ENCODE results near the gene DMRT1. TPM values are rescaled to one million over a fixed set of nuclear protein-coding genes. Genes with fewer than 3 reads are reported as not detected.

Gene DMRT1
- not detected for polyA plus RNA-seq (2013, experiment 1 of 2; ENCODE audit: insufficient read length)
- not detected for polyA plus RNA-seq (2013, experiment 2 of 2; ENCODE audit: insufficient read length)

DNA sequence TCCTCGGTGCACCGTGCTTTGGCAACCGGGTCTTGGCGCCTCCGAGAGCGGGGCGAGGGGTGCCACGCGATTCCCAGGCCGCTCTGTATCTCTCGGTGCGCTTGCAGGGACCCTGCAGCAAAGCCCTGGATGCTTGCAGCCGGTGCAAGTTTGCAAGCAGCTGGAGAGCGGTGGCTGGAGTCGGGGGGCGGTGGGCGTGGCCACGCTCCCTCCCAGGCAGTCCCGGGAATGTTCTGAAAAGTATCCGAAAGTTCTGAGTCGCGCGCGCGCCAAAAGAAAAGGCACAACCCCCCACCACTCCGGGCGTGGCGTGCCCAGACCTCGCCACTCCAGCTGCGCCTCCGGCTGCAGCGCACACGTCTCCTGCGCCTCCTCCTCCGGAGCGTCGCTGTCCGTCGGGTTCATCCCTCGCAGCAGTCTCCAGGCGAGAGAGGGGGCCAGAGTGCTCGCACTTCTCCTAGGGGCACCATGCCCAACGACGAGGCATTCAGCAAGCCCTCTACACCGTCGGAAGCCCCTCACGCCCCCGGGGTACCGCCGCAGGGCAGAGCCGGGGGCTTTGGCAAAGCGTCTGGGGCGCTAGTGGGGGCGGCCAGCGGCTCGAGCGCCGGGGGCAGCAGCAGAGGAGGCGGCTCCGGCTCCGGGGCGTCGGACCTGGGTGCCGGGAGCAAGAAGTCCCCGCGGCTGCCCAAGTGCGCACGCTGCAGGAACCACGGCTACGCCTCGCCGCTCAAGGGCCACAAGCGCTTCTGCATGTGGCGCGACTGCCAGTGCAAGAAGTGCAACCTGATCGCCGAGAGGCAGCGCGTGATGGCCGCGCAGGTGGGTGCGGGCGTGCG, at the start of gene DMRT1:
Gene DMRT1, plus strand, starts transcription at position 327 of the 839 bp plus-strand sequence. Its CDS starts 142 bp downstream, at position 469.
- no peak for DNase-seq

DNA sequence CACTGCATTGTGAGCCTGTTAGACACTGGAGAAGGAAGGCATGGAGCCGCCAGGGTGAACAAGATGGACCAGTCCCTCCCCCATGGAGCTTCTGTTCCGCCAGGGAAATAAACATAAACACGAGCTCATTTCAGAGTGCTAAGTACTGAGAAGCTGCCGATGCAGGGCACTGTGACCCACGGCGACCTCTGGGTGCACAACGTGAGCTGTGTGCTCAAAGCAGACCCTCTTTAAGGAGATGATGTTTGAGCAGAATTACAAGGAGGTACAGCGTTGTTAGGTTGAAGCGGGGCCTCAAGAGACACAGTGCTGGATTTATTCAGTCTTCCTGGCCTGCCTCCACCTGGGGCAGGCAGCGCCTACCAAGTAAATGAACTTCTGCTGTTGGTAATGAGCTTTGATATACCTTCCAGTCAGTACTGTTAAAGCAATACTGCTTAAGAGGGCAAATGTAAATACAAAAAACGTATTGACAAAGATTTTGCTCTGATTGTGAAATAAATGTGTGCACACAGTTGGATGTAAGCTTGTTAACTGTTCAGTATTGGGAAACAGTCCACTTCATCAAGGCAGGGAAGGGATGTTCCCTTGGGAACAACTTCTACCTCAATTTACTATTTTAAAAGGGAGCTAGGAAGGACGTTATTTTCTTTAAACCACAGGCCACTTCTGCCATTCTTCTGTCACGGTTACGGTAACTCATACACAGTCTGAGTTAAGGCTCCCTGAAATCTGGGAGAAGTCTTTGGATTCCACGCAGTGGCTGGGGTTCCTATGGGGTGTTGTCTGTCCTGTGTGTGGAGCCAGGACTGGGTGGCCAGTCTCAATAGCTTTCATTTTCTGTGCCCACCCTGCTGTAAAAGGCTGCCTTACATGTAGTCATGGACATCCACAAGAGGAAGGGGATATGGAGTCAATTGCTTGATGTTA, 48.9 kb upstream of the DMRT1 start:
- no peak for DNase-seq

DNA sequence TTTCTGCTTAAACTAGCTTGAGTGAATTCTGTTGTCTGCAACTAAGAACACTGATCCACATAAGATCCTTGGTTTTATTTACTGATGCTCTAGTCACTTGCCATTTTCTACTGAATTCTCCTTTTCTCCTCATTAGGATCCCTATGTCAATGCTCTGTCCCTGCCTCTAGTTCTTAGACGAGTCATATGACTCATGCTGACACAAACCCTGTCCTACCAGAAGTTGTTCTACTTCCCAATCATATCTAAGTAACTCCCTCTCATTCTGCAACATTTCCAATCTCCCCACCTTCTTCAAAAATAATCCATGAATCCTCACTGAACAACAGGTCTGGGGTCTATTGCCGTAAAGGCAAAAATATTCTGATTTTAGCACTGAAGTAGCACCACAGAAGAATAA, 47.1 kb upstream of the DMRT1 start:
- no peak for DNase-seq

DNA sequence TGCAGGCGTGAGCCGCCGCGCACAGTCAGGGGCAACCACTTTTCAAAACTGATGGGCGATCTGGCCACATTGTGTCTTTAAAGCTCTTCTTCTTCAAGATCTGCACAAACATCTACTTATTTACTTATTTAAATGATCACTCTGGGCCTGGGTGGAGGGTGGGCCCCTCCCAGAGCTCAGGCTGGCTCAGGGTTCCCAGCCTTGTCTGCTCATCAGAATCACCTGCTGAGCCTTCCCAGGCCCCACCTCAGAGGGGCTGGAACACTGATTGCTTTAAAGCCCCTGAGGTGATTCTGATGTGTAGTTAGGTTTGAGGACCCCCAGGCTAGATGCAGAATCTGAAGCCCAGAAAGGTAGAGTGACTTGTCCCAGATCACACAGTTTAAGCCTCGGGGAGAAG, 45.6 kb upstream of the DMRT1 start:
- no peak for DNase-seq

DNA sequence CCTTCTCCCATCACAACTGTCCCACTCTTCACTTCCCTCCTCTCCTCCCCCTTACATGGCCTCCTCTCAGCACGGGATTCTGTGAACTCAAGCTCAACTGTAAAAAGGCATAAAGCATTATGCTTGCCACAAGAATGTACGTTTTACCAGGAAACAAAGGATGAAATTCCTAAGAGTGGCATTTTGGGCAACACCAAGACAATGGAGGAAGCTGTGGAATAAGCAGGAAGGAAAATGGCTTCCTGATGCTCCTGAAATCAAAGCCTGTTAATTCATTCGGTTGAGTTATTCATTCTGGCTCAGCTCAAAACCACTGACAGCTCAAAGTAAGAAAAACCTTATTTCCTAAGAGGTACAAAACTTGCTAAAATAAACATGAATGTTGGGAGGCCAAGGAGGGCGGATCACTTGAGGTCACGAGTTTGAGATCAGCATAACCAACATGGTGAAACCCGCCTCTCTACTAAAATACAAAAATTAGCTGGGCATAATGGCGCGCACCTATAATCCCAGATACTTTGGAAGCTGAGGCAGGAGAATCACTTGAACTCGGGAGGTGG, 40.8 kb upstream of the DMRT1 start:
- DNase-seq = no peak

DNA sequence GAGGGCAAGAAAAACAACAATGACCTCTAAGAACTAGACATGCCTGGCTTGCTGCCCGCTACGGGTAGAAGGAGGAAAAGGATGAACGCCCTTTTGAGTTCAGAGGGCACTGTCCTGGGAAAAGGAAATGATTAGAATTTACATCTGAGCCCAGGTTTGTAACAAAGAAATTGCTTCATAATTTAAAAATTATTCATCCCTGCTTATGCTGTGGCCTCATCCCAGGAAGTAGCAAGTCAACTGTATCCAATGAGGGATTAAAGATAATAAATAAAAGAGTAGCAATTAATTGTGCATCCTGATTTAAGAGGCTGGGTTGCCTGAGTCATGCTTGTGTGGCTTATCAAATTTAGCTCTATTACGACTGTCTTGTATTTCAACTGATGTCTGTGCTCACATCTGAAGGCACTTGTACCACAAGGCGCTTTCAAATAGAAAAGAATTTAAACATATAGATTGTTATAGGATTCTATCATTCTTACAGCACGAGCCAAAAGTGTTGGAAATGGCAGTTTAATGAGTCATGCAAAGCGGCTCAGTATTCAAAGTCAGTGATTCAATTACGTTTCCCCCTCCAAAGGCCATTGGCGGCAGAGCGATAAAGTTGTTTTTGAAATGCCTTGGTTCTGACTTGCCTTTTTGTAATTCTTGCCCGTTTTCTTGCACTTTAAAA, 40.0 kb upstream of the DMRT1 start:
- DNase-seq = peak; percentile 74

DNA sequence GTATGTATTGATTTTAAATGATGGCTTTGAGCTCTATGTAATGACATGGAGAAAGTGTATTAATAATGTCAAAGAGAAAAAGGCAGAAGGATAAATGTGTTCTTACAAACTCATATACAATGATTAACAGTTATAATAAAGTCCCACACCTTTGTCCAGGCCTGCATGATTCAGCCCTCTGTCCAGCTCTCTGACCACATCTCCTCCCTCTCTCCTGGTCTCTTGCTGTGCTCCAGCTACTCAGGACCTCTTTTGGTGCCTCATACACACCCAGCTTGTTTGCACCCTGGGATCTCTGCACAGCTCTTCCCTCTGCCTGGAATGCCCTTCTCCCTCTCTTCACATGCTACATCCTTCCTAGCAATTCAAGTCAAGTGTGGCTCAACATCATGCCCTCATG, 37.5 kb upstream of the DMRT1 start:
- no peak for DNase-seq

DNA sequence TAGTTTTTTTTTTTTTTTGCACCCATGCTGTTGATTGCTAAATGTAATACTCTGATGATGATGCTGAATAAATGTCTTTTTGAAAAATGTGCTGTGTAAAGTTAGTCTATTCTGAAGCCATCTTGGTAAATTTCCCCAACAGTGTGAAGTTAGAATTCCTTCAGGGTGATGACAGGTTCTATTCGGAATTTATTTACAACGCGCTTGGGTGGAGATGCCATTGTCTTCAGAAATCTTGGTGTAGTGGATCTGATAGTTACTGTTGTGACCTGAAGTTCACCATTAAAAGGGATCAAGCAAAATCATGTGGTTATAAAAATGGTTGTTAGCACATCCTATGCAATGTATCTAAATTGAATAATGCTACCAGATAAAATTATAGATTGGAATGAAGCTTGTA, 36.3 kb upstream of the DMRT1 start:
- no peak for DNase-seq

DNA sequence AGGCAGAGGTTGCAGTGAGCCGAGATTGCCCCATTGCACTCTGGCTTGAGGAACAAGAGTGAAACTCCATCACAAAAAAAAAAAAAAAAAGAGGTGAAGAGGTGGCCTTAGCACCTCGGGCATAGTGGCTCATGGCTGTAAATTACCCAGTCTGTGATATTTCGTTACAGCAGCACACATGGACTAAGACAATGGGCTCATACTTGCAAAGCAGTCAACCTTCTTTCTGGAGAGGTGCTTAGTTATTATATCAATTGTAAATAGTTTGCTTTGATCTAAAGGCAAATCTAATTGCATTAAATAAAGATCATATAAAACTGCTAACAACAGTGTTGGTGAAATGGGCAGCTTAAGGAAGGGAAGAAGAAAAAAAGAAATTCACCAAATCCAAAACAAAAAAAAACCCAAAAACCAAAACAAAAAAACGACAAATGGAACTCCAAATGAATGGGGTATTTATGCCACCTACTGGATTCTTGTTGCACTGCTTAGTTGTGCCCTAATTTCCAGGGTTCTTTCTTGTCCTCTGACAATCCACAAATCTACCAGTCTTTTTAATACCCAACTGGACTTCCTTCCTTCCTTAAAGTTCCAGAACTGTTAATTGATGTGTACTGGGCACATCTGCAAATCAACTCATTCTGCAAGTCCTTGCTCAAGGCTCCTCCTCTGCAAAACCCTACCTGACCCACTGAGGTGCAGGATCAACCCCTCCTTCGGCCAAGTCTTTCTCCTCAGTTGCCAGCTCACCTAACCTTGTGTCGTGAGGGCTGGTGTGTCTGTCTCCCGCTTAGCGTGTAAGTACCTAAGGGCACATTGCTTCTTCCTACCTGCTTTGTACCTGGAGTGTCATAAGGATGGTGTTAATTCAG, 35.0 kb upstream of the DMRT1 start:
- peak; percentile 35 for DNase-seq

DNA sequence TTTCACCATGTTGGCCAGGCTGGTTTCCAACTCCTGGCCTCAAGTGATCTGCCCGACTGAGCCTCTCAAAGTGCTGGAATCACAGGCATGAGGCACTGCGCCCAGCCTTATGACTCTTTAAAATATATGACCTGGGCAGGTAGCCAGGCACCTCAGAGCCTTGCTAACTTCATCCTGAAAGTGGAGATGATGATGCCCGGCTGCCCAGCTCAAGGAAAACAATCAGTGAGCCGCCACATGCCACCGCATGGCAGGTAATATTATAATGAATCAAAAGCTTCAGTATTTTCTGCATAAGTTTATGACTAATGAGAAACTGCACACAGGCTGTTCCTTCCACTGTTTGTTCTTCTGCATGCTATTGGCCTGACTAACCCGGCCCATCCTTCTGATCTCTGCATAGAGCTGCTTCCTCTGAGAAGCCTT, 30.4 kb upstream of the DMRT1 start:
- DNase-seq = no peak

DNA sequence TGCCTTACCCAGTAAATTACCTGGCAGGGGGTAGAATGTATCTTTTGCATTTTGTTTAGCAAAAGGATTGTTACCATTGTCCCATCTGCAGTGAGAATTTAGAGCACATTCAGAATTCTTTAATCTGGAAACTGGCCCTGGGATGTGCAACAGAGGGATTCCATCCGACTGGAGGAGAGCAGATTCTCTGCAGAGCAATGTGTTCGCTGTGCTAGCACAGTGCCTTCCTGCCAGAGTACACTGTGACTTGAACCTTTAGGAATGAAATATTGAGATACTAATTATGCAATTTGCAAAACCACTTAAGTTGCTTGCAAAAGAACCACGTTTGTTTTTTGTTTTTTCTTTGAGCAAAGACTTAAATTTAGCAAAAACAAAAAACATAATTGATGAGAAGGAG, 22.5 kb upstream of the DMRT1 start:
- DNase-seq = no peak

DNA sequence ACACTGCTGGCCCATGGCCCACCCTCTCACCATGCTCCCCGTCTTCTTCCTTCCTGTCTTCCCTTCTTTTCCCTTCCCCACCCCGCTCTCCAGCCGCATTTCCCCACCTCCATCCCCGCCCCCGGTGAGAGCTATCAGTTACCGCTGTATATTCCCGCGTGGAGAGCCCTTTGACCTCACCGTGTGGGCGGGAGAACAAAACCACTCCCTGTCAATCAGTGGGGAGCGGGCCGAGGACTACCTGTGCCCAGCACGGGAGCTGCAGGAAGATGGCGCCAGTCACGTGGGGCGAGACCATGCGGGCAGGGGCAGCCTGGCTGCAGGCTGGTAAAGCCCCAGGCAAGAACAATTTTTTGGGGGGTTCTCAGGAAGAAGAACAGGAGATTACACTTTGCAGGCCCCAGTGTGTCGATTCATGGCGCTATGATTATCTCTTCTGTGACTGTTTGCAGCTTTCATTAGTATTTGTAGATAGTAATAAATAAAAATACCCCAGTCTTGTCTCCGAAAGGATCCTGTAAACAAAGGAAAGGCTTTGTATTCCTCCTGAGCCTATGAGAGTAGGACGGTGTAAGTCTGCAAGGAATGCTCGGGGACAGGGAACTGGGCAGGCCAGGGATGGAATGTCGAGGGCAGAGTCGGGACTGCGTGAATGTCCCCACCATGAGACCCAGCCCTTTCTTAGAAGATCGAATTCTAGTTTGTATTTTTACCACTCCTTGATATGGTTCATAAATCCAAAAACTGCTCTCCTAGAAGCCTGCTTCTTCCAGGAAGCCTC, 14.8 kb upstream of the DMRT1 start:
- no peak for DNase-seq

DNA sequence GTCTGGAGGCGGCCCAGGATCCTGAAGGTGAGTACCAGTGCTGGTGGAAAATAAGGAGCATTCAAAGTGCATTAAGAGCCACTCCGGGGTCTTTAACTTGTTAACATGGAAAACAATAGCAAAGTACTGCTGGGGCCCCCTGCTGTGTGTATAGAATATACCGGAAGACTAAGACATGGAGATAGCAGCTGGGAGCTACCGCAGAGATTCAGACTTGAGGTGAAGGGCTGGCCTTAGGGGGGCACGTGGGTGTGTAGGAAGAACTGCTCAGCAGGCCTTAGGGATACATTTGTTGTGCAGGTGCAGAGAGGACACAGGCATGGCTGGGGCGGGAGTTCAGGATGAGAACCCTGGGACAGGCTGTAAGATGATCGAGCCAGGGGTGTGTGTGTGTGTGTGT, 1.2 kb upstream of the DMRT1 start:
- no peak for DNase-seq

DNA sequence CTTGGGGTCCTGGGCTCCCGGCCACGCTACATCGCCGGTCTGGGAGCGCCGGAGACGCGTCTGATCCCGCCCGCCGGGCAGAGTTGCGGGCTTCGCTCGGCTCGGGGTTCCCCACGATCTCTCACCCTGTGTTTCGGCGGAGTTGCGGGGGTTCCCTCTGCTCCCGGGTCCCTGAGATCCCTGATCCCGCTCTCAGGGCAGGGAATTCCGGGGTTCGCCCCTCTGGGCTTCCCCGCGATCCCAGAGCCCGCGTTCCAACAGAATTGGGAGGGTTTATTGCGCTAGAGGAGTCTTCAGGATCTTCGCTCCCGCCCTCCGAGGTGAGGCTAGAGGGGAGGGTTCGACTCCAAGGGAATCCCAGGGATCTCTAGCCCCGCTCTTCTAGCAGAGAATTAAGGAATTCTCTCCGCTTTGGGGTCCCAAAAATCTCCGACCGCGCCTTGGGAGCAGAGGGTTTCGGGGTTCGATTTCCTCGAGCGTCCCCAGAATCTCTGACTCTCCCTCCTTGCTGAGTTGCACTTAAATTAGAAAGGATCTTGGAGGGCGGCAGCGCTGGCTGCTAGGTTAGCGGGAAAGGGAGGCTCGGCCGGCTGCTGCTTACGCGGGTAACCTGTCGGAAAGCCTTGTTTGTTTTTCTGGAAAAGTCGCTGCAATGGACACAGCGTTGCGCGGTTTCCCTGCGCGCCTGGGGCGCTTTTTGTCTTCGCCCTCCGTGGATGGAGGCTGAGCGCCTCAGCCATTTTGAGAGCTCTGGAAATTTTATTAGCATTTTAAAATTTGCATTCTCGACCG, 1.3 kb downstream of the DMRT1 start:
- no peak for DNase-seq

DNA sequence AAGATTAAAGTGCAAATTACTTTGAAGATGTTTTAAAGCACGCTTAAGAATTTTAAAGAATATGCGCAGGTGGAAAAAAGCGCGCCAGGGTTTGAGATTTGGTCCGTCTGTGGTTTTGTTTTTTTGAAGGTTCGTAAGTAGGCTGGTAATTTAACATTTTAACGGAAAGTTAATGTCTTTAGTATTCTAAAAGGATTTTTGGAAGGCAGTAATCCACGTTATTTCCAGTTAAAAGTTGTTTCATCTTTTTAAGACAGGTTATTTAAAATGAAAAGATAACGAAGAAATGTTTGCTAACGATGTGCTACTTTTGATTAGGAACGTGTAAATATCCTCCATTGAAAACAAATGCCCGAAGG, 1.9 kb downstream of the DMRT1 start:
- no peak for DNase-seq

DNA sequence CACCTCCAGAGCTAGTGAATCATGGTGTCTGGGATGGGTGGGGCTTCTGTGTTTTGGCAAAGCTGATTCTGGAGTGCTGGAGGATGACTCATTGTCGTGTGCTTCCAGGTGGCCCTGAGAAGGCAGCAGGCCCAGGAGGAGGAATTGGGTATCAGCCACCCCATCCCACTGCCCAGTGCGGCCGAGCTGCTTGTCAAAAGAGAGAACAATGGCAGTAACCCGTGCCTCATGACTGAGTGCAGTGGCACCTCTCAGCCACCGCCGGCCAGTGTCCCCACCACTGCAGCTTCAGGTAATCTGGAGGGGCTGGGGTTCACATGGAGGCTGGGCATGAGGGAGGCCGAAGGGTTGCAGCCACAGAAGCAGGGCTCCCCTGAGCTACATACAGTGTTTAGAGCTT, 5.4 kb downstream of the DMRT1 start:
- DNase-seq = no peak

DNA sequence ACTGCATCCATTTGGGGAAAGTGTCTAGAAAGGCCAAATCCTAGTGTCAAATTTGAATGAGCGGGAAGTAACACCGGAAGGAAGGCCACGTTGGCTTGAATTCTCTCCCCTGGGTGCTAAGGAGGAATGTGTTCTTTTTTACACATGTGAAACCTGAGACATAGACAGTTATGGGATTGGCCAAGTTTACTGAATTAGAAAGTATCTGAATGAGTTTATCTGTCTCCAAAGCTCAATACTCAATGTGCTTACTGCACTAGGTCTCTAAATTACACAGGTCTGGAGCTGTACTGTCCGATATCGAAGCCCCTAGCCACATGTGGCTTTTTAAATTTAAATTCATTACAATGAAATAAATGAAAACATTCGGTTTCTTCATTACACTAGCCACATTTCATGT, 6.0 kb downstream of the DMRT1 start:
- DNase-seq = no peak

DNA sequence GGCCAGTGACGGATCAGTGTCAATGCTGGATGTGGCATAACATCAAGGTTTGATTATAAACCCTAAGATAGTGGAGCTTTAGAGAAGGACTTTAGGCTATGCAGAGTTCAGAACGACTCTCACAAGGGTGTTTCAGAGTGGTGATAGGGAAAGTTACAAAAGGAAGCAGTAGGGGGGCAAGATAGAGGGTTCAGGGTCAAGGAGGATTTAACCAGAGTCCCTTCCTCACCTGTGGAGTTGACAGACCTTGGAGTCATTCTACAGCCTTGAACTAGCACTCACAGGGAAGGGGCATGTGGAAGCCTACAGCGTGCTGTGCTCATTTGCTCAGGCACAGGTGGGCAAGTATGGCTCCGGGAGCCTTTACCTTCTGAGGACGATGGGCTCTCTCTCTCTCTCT, 7.9 kb downstream of the DMRT1 start:
- DNase-seq = no peak

DNA sequence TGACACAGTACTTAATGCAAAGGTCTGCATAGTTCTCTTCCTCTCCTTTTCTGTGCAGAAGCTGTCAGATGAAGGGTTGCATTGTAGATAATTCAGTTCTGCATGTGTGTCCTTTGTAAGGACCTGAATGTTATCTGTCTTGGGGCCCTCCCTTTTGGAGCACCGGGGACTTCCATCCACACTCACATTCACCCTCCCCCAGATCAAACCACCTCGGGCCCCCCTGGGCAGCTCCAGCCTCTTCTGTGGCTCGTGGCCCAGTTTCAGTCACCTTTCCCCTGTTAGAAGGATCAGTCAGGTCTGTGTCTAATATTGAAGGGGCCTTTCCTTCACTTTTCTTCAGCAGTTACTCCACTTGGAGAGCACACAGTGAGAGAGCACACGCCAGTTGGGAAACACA, 11.0 kb downstream of the DMRT1 start:
- DNase-seq = no peak

DNA sequence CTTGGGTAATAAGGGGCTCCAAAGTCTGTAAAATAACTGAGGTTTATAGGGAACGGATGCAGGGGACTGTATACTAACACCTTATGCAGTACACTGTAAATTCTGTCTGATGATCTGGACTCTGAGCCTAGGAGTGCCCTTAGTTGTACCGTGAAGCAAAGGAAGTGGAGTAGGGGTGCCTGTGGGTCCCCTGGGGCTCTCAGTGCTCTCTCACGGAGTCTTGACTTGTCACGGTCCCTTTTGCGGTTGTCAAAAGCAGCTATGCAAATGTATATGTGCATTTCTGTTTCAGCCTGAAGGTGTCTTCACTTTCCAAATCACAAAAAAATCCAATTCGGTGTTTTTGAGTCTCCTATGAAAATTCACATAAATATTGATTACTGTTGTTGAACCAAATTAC, 17.8 kb downstream of the DMRT1 start:
- no peak for DNase-seq
